Left ventricle myocardium superior (tissue), 1 donor: ENCODE data around the gene FILIP1. TPM values are rescaled to one million over a fixed set of nuclear protein-coding genes. Genes with fewer than 3 reads are reported as not detected.

ENCODE experiments used
- ATAC-seq: fragments of 200-7000 bp; cut with Tn5 transposase; one replicate; pipeline ENCODE4 v1.9.1; 2020; ENCODE audit warnings: mild to moderate bottlenecking, moderate library complexity
- DNase-seq: peaks from one replicate; pipeline ENCODE4 v3.0.0-alpha.2; 2020
- intact Hi-C: fragments of 100-400 bp; cut with micrococcal nuclease; formaldehyde crosslinking; loops from one replicate; pipeline ENCODE4 v1.11.0; 2022
- microRNA-seq: library from miRNA; unstranded; fragments of <30 nt; microRNA quantifications from one replicate; pipeline ENCODE4 v1.2.0, GENCODE V29; 2020; ENCODE audit warnings: borderline number of aligned reads
- total RNA-seq: library from RNA; stranded (reverse); fragmentation: NEBNext Ultra II Directional; extraction: Animal tissue kit (Norgen Biotek cat#: 25700); gene quantifications from one replicate; pipeline ENCODE4 v1.2.1, GENCODE V29; 2021
- donor health status: DM: no; HTN: yes; CAD: no; lungs with severe emphysema.

Gene FILIP1
- total RNA-seq, 1 donor from 2014 or later: 156 TPM

DNA sequence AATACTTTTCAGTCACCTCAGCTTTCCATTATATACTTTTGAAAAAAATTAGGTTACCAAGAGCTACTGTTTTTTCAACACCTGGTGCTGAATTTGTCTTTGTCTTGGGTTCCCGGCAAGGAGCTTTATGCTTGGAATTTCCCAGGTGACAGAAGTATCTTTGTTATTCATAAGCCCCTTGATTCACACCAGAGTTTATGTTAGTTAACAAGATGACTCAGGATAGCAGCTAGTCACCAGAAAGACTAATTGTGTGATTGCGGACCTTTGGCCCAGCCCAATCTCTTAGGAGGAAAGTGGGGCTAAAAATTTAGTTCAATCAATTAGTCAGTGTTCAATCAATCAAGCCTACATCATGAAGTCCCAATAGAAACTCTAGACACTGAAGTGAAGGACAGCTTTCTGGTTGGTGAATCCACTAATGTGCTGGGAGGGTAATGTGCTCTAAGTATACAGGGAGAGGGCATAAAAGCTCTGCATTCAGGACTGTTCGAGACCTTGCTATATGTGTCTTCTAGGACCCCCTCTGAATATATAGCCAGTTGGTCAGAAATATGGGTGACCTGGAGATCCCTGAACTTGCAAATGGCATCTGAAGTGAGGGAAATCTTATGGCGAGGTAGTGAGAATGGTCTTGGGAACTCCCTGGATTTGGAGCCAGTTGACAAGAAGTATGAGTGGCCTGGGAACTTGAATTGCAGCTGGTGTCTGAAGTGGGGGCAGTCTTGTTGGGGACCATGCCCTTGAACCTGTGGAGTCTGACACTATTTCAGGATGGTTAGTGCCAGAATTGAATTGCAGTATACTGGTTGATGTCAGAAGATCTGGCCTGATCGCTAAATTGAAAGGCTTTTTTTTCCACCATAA, 225.2 kb downstream of the FILIP1 start:
- peak; percentile 20 for ATAC-seq
- intact Hi-C loops: no loop called here

DNA sequence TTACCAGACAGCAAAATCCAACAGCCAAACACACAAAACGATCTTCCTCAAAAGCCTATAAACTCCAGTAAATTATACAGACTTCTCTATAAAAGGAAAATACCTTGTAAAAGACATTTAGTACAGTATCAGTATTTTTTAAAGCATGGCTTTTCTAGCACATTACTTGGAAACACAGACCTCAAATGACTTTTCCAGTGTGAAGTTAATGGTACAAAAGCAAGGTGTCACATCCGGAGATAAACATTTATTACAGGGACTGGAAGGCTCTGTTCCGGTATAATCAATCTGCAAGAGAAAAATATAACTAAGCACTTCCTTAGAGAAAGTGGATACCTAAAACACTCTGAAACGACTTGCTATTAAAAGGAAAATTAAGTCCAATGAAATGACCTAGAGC, 226.1 kb downstream of the FILIP1 start:
- intact Hi-C loops: loop anchor here (2.0 kb wide), 1 partner anchor 259 kb away; no protein-coding TSS in a partner anchor
- ATAC-seq: peak; percentile 39
- DNase-seq: no peak

More for the DNA sequence above, 225.2 kb downstream of the FILIP1 start:
- DNase-seq: no peak

DNA sequence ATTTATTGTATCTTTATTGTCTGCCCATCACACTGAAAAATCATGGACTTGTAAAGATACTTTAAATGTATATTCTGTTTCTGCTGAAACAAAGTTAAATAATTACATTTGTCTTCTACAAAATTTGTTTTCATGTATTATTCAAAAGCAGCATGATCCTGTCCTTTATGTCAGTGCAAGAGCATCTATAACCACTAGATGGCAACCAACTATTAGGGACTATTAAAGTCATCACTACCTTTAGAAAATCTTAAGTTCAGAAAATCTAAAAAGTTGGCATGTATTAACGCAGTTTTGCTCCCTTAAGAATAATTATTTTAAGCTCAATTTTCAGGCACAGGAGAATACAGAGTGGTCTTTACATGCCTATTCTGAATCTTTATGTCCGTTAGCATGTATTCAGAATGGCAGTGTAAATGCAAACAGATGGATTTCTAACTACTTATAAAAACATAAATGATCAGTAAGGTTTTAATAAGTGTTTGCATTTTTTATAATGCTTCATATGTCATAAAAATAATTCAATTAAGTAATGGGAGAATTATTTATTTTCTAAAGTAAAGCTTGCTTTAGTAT, 226.8 kb downstream of the FILIP1 start:
- no peak for DNase-seq
- intact Hi-C loops: loop anchor here (2.0 kb wide), 1 partner anchor 260 kb away; no protein-coding TSS in a partner anchor
- ATAC-seq: peak; percentile 71

DNA sequence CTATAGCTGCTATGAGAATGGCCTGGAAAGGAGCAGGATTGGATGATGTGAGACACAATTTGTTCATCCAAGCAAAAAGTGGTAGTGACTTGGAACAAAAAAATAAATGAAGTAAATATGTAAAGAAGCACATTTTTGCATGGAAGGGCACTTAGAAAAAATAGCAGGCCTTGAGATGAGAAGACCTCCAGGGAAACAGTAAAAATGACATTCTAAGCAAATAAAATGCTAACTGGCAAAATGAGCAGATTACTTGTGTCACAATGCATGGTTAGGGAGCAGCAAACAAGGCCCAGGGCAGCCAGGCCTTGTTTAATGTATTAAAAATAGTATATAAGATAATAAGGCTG, 230.2 kb downstream of the FILIP1 start:
- no peak for ATAC-seq
- intact Hi-C loops: no loop called here

DNA sequence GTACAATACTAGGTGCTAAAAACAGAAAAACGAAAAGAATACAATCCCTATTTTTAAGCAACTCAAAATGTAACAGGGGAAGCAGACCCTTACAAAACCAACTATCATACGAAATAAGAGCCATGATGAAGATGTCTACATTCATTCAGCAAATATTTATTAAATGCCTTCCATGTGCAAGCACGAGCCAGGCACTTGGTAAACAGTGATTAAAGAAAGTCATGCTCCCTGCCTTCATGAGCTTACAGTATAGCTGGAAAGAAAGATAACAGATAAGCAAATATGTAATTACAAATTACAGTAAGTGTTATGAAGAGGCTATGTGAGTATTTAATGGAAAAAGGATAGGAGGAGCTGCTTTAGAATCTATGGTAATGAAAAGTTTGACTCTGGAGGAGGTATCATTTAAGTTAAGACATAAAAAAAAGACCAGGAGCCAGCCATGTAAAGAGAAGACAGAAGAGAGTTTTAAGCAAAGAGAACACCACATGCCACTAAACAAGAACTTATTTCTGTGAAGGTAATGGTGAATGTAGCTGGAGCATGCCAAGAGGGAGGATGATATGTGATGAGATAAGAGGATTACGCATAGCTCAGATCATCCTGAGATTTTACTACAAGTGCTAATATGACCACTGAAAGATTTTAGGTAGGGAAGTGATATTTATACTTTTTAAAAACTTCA, 230.7 kb downstream of the FILIP1 start:
- ATAC-seq (no peak), DNase-seq (no peak)
- intact Hi-C loops: no loop called here

More for the DNA sequence above, 230.2 kb downstream of the FILIP1 start:
- no peak for DNase-seq

DNA sequence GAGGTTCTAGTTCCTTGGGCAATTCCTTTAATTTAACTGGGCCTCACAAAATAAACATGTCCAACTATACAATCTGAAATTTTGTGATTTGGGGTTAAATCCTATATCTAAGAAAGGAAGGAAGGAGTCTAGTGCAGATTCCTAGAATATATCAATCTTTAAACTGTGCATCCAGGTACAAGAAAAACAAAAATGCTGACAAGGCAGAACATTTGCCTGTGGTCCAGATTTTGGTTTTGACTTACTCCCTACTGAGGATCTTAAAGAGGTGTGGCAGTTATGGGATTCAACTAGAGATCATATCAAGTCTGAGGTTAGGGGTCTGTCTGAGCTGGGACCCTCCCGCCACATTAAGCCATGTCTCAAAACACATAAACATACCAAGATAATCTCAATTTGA, 232.3 kb downstream of the FILIP1 start:
- ATAC-seq (no peak), DNase-seq (no peak)
- intact Hi-C loops: no loop called here

DNA sequence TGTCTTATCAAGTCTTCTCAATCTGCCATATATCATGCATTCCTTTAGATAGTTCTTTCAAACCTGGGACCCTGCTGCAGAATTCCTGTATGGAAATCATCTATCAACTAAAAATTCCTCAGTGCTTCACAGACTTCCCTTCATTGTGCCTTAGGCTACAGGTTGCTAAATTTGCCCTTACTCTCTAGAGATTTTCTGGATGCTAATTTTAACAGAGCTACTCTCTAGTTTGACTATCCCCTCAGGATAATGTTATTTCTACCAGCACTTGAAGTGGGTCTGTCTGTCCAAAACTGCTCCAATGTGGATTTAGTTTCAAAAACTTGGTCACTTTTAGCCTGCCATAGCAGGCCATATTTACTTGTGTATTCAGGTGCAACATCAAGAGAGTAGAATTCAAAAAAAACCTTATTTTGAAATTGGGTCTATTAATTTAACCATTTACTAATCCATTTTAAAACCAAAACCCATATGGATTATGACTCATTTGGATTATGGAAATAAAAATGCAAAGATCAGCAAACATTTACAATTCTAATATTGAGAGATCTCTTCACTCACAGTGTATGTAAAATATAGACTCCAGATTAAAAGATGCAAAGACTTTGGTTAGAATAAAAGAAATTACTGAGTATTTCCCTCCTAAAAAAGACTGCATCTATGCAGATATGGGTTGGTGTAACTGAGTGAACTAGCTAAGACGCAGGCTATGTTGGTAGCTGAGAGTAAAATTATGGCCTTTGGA, 236.1 kb downstream of the FILIP1 start:
- DNase-seq (no peak), ATAC-seq (no peak)
- intact Hi-C loops: no loop called here

DNA sequence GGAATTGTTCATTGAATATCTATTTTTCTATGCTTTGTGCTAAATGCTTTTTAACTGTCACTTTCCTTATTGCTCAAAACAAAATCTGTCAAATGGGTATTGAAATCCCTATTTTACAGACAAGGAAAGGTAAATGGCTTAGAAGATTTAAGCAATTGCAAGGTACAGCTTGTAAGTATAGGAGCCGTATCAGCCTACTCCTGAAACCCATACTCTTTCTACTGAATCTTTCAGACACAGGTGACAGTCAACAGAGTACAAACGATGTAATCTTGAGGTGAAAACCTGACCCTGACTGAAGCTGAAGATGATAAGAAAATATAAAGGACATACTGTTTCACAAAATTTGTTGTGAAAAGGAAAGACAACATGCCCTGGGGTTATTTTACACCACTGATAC, 243.0 kb downstream of the FILIP1 start:
- intact Hi-C loops: no loop called here
- DNase-seq (no peak), ATAC-seq (no peak)

DNA sequence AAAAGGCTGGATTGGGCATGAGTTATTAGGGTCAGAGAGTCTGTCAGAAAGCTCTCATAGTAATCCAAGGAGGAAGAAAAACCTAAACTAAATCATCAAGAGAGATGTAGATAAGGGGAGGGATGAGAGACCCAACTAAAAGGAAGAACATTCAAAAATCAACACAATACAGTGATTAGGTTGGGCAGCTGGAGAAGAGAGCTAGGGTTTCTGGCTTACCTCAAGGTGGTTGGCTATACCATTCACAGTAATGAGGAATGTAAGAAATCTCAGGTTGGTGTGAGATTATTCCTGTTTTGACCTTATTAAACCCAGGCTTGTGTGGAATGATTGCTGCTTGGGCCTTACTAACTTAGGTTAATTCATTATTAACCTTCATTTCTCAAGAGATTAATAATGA, 243.8 kb downstream of the FILIP1 start:
- ATAC-seq: no peak
- intact Hi-C loops: no loop called here

DNA sequence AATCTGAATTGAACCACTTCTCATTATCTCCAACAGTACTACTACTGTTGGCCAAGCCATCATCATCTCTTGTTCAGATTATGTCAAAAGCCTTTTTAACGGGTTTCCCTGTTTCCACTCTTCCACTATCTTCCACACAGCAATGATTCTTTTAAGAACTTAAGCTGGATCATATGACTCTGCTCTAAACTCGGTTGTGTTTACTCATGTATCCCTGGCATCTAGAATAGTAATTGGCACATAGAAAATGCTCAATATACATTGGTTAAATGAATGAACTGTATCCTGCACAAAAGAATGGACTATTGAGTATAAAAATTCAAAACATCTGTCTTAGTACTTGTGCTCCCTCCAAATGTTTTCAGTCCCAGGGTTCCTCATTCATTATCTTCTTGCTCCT, 247.2 kb downstream of the FILIP1 start:
- intact Hi-C loops: no loop called here
- ATAC-seq: no peak

More for the DNA sequence above, 243.8 kb downstream of the FILIP1 start:
- no peak for DNase-seq

DNA sequence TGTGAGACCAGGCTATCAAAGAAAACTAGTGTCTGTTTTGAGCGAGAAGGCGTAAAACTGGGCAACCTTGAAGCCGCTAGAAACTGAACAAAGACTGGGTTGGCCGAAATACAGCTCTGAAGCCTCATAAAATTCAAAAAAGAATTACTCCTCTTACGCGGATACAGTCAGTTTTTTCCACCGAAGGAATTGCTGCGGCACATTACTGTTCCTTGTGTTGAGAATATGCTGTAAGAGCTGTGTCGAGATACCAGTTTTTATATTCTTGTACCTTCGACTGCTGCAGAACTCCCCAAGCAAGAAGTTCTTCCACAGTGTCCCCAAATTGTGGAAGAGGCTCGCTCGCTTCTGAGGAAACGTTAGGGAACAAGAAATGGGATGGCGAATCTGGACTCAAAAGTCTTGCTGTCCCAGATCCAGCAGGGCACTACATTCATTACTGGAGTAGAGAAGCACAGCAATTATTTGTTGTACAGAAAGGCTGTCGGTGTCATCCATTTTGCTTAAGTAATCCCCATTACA, 249.5 kb downstream of the FILIP1 start:
- peak; percentile 15 for ATAC-seq
- intact Hi-C loops: no loop called here

More for the DNA sequence above, 247.2 kb downstream of the FILIP1 start:
- no peak for DNase-seq

DNA sequence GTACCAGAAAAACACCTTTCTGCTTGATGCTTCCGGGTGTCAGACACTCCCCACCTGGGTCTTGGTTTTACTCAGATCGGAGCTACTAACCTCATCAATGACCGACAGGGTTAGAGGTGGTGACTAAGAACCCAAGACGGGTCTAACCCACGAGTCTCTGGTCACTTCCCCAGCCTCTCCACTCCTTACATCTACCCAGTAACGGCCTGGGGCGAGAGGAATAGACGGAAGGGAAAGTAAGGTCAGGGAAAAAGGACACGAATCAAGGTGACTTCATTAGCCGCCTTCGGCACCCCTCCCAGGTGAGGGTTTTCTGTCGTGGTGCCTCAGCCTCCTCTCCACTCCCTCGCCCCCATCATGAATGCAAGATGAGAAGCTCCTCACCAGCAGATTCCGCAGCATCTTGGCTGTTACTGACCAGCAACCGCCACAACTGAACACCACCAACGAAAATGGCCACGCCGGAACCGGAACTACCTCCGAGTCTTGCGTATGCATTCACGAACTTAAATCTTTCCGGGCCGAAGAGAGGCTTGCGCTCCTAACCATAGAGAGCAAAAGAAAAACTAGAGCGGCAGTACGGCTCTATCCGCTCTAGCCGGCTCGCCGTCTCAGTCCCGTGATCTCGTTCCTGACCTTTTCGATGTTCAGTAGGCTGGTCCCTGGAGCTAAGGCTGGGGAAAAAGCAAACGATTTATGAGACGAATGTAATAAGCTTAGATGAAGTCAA, 250.1 kb downstream of the FILIP1 start, which contains the start of gene COX7A2:
TSS of gene COX7A2 (minus strand) at position 469 of the 730 bp plus-strand sequence. CDS start at position 402, 67 bp downstream.
- intact Hi-C loops: no loop called here
- DNase-seq (peak; percentile 90), ATAC-seq (peak; percentile 98)

More for the DNA sequence above, 249.5 kb downstream of the FILIP1 start:
- no peak for DNase-seq

Small RNA genes within 50 kb of the gene (microRNA-seq; reads per million reads assigned to microRNA genes)
- not detected for gene MIR4463

Other genes with a start within 250 kb of the FILIP1 start
- gene COX7A2, start 250.0 kb downstream of the FILIP1 start, total RNA-seq: 911 TPM
- 43.9 TPM for gene TMEM30A, start 209.0 kb downstream of the FILIP1 start, total RNA-seq
- gene SENP6, start 108.1 kb upstream of the FILIP1 start, total RNA-seq: 57.7 TPM